ENCODE data around the gene MICAL2.

DNA sequence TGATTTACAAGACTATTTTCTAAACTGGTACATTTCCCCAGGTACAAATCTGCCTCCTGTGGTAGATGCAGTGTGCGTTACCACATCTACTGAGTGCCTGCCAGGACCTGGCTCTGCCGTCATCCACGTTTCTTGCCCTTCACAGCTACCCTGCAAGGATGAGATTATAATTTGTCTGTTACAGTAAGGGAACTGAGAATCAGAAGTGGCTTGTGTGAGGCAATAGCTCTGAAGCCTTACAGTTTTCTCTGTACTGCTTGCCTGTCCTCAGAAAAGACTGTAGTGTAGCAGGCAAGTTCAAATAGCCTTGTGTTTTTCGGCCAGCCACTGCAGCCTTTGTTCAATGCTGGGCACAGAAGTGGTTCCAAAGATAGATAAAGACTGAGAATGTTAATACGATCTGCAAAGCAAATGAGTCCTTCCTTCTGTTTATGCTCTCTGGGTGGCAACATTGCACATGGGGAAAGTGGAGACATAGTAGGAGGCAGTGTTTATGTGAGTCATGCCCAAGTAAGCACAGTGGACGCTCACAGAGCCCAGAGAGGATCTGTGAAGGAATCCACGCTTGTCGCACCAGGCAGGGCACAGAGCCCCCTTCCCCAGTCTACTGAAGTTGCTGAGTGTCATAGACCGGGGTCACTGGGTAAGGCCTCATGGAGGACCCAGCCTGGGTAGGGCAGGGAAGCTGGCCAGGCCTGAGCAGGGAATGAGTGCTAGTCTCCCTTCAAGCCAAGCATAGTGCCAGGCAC lies 49.1 kb downstream of the MICAL2 start:
- TF ChIP-seq, protein P1, sequence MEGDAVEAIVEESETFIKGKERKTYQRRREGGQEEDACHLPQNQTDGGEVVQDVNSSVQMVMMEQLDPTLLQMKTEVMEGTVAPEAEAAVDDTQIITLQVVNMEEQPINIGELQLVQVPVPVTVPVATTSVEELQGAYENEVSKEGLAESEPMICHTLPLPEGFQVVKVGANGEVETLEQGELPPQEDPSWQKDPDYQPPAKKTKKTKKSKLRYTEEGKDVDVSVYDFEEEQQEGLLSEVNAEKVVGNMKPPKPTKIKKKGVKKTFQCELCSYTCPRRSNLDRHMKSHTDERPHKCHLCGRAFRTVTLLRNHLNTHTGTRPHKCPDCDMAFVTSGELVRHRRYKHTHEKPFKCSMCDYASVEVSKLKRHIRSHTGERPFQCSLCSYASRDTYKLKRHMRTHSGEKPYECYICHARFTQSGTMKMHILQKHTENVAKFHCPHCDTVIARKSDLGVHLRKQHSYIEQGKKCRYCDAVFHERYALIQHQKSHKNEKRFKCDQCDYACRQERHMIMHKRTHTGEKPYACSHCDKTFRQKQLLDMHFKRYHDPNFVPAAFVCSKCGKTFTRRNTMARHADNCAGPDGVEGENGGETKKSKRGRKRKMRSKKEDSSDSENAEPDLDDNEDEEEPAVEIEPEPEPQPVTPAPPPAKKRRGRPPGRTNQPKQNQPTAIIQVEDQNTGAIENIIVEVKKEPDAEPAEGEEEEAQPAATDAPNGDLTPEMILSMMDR (conservative IDR thresholded peaks at IDR 0.05; ENCODE audit: low read depth, low read length), result peak; percentile 32; the same call in 1 of the 2 replicates
- no peak for TF ChIP-seq EZH2 (IDR thresholded peaks at IDR 0.05; ENCODE audit: low read length, unreplicated experiment)
- no peak for TF ChIP-seq EZH2phosphoT487 (IDR thresholded peaks at IDR 0.05; ENCODE audit: borderline replicate concordance, low read length)

Data from PC-3 (cell line).